ENCODE measurements around the gene IMMP2L.
A peak's percentile ranks its signal among the peaks of the same experiment; 100 is the strongest.
"Not testable (repeated sequence)": the region's sequence is repeated elsewhere in the genome, so short reads cannot be mapped to it uniquely, and the experiment has no call there.

IMMP2L gene

GRCh38 chr7:111561904-111562732 lies at the start of gene IMMP2L:
Gene IMMP2L (minus strand): TSS chr7:111562492.
- DNase-seq (ENCODE audit: low read depth in 2 of 2), result peak; percentile 76 to 85

- DNase-seq (ENCODE audit: low read depth in 2 of 2), result not testable (repeated sequence)
Observed at GRCh38 chr7:111609483-111610254, 47.4 kb upstream of the IMMP2L start.

- no peak for DNase-seq (ENCODE audit: low read depth in 2 of 2)
Observed at GRCh38 chr7:111607621-111608020, 45.3 kb upstream of the IMMP2L start.

GRCh38 chr7:111605246-111605645 lies 43.0 kb upstream of the IMMP2L start:
- no peak for DNase-seq (ENCODE audit: low read depth in 2 of 2)

- DNase-seq (ENCODE audit: low read depth in 2 of 2), result no peak
Observed at GRCh38 chr7:111600091-111600490, 37.8 kb upstream of the IMMP2L start.

- DNase-seq (ENCODE audit: low read depth in 2 of 2), result no peak
Observed at GRCh38 chr7:111595780-111596179, 33.5 kb upstream of the IMMP2L start.

GRCh38 chr7:111594602-111595001 lies 32.3 kb upstream of the IMMP2L start:
- DNase-seq (ENCODE audit: low read depth in 2 of 2), result no peak

- no peak for DNase-seq (ENCODE audit: low read depth in 2 of 2)
Observed at GRCh38 chr7:111593343-111593742, 31.1 kb upstream of the IMMP2L start.

GRCh38 chr7:111588065-111588433 lies 25.8 kb upstream of the IMMP2L start:
- no peak for DNase-seq (ENCODE audit: low read depth in 2 of 2)

GRCh38 chr7:111587410-111588064 lies 25.2 kb upstream of the IMMP2L start:
- DNase-seq (ENCODE audit: low read depth in 2 of 2), result no peak

GRCh38 chr7:111586711-111587409 lies 24.6 kb upstream of the IMMP2L start:
- DNase-seq (ENCODE audit: low read depth in 2 of 2), result no peak

GRCh38 chr7:111581784-111582488 lies 19.6 kb upstream of the IMMP2L start:
- not testable (repeated sequence) for DNase-seq (ENCODE audit: low read depth in 2 of 2)

- DNase-seq (ENCODE audit: low read depth in 2 of 2), result not testable (repeated sequence)
Observed at GRCh38 chr7:111581207-111581606, 18.9 kb upstream of the IMMP2L start.

GRCh38 chr7:111578754-111579153 lies 16.5 kb upstream of the IMMP2L start:
- no peak for DNase-seq (ENCODE audit: low read depth in 2 of 2)

GRCh38 chr7:111571720-111572119 lies 9.4 kb upstream of the IMMP2L start:
- no peak for DNase-seq (ENCODE audit: low read depth in 2 of 2)

- no peak for DNase-seq (ENCODE audit: low read depth in 2 of 2)
Observed at GRCh38 chr7:111568870-111569462, 6.7 kb upstream of the IMMP2L start.

GRCh38 chr7:111568419-111568818 lies 6.1 kb upstream of the IMMP2L start:
- no peak for DNase-seq (ENCODE audit: low read depth in 2 of 2)

GRCh38 chr7:111564078-111564477 lies 1.8 kb upstream of the IMMP2L start:
- no peak for DNase-seq (ENCODE audit: low read depth in 2 of 2)

- no peak for DNase-seq (ENCODE audit: low read depth in 2 of 2)
Observed at GRCh38 chr7:111561654-111561903, 713 bp downstream of the IMMP2L start.

- no peak for DNase-seq (ENCODE audit: low read depth in 2 of 2)
Observed at GRCh38 chr7:111560773-111561653, 1.3 kb downstream of the IMMP2L start.

Measured in stimulated activated CD4-positive, alpha-beta T cell treated with anti-CD3 and anti-CD28 coated beads, Interleukin-15, amount 100 ng/mL, for 48 hours (primary cell).